HEK293 (cell line): Measurements from ENCODE around the gene LRCH1.

ENCODE experiments used
- GFI1B ChIP-seq: fragments of 450-650 bp; formaldehyde crosslinking; IDR thresholded peaks from 2 replicates; pipeline ENCODE4 v1.5.1; 2016; ENCODE audit warnings: missing biosample characterization, missing genetic modification characterization
- HOXD13 ChIP-seq: sonication (generic); formaldehyde crosslinking; IDR thresholded peaks from 2 replicates; pipeline ENCODE4 v1.8.0; 2022; ENCODE audit warnings: missing genetic modification reagents, borderline replicate concordance
- KLF8 ChIP-seq: fragments of 450-650 bp; formaldehyde crosslinking; IDR thresholded peaks from 2 replicates; pipeline ENCODE4 v1.5.1; 2016; ENCODE audit warnings: missing biosample characterization, missing genetic modification characterization
- SP3 ChIP-seq: fragments of 450-650 bp; formaldehyde crosslinking; IDR thresholded peaks from 2 replicates; pipeline ENCODE4 v1.5.1; 2016; ENCODE audit warnings: missing biosample characterization, missing genetic modification characterization
- TRIM28 ChIP-seq: IDR thresholded peaks from 2 replicates; pipeline ENCODE4 v1.6.1; 2011; ENCODE audit warnings: low read length, control low read depth, borderline replicate concordance
- YY1 ChIP-seq: fragments of 450-650 bp; formaldehyde crosslinking; IDR thresholded peaks from 2 replicates; pipeline ENCODE4 v1.5.1; 2018; ENCODE audit warnings: missing biosample characterization, missing genetic modification characterization
- ZBTB48 ChIP-seq: fragments of 450-650 bp; formaldehyde crosslinking; IDR thresholded peaks from 2 replicates; pipeline ENCODE4 v1.5.1; 2016; ENCODE audit warnings: missing biosample characterization, missing genetic modification characterization
- ZEB2 ChIP-seq: fragments of 450-650 bp; formaldehyde crosslinking; IDR thresholded peaks from 2 replicates; pipeline ENCODE4 v1.5.1; 2016; ENCODE audit warnings: missing biosample characterization, missing genetic modification characterization
- ZIC2 ChIP-seq: fragments of 450-650 bp; formaldehyde crosslinking; IDR thresholded peaks from 2 replicates; pipeline ENCODE4 v1.5.1; 2016; ENCODE audit warnings: missing biosample characterization, missing genetic modification characterization
- ZNF112 ChIP-seq: fragments of 450-650 bp; formaldehyde crosslinking; IDR thresholded peaks from 2 replicates; pipeline ENCODE4 v1.5.0; 2017; ENCODE audit warnings: missing biosample characterization, missing genetic modification characterization
- ZNF175 ChIP-seq: fragments of 450-650 bp; formaldehyde crosslinking; IDR thresholded peaks from 2 replicates; pipeline ENCODE4 v1.5.1; 2016; ENCODE audit warnings: missing biosample characterization, missing genetic modification characterization
- ZNF19 ChIP-seq: fragments of 450-650 bp; formaldehyde crosslinking; IDR thresholded peaks from 2 replicates; pipeline ENCODE4; 2016; ENCODE audit warnings: missing biosample characterization, missing genetic modification characterization, low read depth
- ZNF2 ChIP-seq: fragments of 450-650 bp; formaldehyde crosslinking; IDR thresholded peaks from 2 replicates; pipeline ENCODE4 v1.5.1; 2016; ENCODE audit warnings: missing biosample characterization, missing genetic modification characterization
- ZNF23 ChIP-seq: fragments of 450-650 bp; formaldehyde crosslinking; IDR thresholded peaks from 2 replicates; pipeline ENCODE4 v1.5.1; 2016; ENCODE audit warnings: missing biosample characterization, missing genetic modification characterization, borderline replicate concordance
- ZNF24 ChIP-seq: fragments of 450-650 bp; formaldehyde crosslinking; IDR thresholded peaks from 2 replicates; pipeline ENCODE4 v1.5.1; 2016; ENCODE audit warnings: missing biosample characterization, missing genetic modification characterization
- ZNF302 ChIP-seq: fragments of 450-650 bp; formaldehyde crosslinking; IDR thresholded peaks from 2 replicates; pipeline ENCODE4 v1.5.1; 2016; ENCODE audit warnings: missing biosample characterization, missing genetic modification characterization, low read depth
- ZNF404 ChIP-seq: fragments of 450-650 bp; formaldehyde crosslinking; IDR thresholded peaks from 2 replicates; pipeline ENCODE4 v1.5.1; 2017; ENCODE audit warnings: missing biosample characterization, missing genetic modification characterization
- ZNF501 ChIP-seq: fragments of 450-650 bp; formaldehyde crosslinking; IDR thresholded peaks from 2 replicates; pipeline ENCODE4 v1.5.1; 2016; ENCODE audit warnings: missing biosample characterization, missing genetic modification characterization
- ZNF514 ChIP-seq: fragments of 450-650 bp; formaldehyde crosslinking; IDR thresholded peaks from 2 replicates; pipeline ENCODE4 v1.5.1; 2016; ENCODE audit warnings: missing biosample characterization, missing genetic modification characterization
- ZNF544 ChIP-seq: fragments of 450-650 bp; formaldehyde crosslinking; IDR thresholded peaks from 2 replicates; pipeline ENCODE4 v1.5.0; 2017; ENCODE audit warnings: missing biosample characterization, missing genetic modification characterization
- ZNF624 ChIP-seq: fragments of 450-650 bp; formaldehyde crosslinking; IDR thresholded peaks from 2 replicates; pipeline ENCODE4 v1.5.1; 2017; ENCODE audit warnings: missing biosample characterization, missing genetic modification characterization
- ZNF768 ChIP-seq: fragments of 450-650 bp; formaldehyde crosslinking; IDR thresholded peaks from 2 replicates; pipeline ENCODE4 v1.5.1; 2018; ENCODE audit warnings: missing biosample characterization, mild to moderate bottlenecking, missing genetic modification characterization
- ZSCAN16 ChIP-seq: fragments of 450-650 bp; formaldehyde crosslinking; IDR thresholded peaks from 2 replicates; pipeline ENCODE4 v1.5.1; 2016; ENCODE audit warnings: missing biosample characterization, missing genetic modification characterization
- TF ChIP-seq, protein P1 (sequence below): fragments of 450-650 bp; formaldehyde crosslinking; IDR thresholded peaks from 2 replicates; pipeline ENCODE4 v1.5.1; 2016; ENCODE audit warnings: missing biosample characterization, missing genetic modification characterization
- TF ChIP-seq, protein P2 (sequence below): fragments of 450-650 bp; formaldehyde crosslinking; IDR thresholded peaks from 2 replicates; pipeline ENCODE4 v1.5.1; 2017; ENCODE audit warnings: missing biosample characterization, missing genetic modification characterization
- TF ChIP-seq, protein P3 (sequence below): fragments of 450-650 bp; formaldehyde crosslinking; conservative IDR thresholded peaks from 2 replicates; pipeline ENCODE4 v1.5.1; 2016; ENCODE audit warnings: low read depth, missing biosample characterization, missing genetic modification characterization
- TF ChIP-seq, protein P4 (sequence below): fragments of 450-650 bp; formaldehyde crosslinking; IDR thresholded peaks from 2 replicates; pipeline ENCODE4 v1.5.1; 2016; ENCODE audit warnings: missing biosample characterization, missing genetic modification characterization
- TF ChIP-seq, protein P5 (sequence below): fragments of 450-650 bp; formaldehyde crosslinking; IDR thresholded peaks from 2 replicates; pipeline ENCODE4 v1.5.1; 2016; ENCODE audit warnings: missing biosample characterization, missing genetic modification characterization
- TF ChIP-seq, protein P6 (sequence below): fragments of 450-650 bp; formaldehyde crosslinking; IDR thresholded peaks from 2 replicates; pipeline ENCODE4 v1.5.1; 2016; ENCODE audit warnings: missing biosample characterization, missing genetic modification characterization

Gene LRCH1

DNA sequence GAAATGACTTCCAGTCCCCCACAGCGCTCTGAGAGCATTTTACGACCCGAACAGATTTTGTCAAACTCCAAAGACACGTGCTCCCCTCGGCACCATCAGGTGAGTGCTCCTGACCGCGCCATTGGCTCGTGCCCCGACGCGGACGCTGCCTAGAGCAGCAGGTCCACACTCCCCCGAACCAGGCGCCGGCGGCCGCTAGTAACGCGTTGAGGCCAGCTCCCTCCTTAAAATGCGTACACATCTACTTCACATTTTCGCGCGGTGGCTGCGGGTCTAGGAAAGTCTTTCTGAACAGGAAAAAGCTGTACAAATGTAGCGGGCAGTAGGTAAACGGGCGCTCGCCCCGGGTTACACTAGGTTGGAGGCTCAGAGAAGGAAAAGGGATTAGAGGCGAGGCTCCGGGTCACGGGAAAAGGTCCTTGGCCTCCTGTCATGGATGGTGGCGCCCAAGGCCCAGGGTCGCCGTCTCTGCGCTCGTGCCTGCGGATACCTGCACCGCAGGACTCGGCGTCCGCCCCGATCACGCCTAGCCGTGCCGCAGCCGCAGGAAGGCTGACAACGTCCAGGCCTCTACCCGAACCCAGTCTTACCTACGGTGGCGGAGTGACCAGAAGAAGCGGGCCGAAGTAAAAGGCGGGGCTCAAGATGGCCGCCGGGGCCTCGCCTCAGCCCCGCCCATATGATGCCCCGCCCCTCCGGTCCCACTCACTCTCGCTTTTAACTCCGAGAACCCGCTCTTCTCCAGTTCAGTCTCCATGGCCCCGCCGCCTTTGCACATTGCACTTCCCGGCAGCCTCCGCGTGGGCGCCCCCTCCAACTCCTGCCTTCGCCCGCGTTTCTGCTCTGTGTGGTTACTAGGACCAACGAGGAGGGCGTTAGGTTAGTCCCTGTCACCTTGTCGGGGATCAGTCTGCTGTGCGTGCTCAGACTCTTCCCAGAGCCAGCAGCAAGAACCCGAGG, 243.8 kb downstream of the LRCH1 start, which contains the start of gene ESD (continued):
- peak; percentile 72; the same call in 1 of the 2 replicates for TF ChIP-seq ZNF501
- TF ChIP-seq, protein P1, sequence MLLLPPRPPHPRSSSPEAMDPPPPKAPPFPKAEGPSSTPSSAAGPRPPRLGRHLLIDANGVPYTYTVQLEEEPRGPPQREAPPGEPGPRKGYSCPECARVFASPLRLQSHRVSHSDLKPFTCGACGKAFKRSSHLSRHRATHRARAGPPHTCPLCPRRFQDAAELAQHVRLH (tag by site-specific recombination) = no peak
- TF ChIP-seq, protein P2, sequence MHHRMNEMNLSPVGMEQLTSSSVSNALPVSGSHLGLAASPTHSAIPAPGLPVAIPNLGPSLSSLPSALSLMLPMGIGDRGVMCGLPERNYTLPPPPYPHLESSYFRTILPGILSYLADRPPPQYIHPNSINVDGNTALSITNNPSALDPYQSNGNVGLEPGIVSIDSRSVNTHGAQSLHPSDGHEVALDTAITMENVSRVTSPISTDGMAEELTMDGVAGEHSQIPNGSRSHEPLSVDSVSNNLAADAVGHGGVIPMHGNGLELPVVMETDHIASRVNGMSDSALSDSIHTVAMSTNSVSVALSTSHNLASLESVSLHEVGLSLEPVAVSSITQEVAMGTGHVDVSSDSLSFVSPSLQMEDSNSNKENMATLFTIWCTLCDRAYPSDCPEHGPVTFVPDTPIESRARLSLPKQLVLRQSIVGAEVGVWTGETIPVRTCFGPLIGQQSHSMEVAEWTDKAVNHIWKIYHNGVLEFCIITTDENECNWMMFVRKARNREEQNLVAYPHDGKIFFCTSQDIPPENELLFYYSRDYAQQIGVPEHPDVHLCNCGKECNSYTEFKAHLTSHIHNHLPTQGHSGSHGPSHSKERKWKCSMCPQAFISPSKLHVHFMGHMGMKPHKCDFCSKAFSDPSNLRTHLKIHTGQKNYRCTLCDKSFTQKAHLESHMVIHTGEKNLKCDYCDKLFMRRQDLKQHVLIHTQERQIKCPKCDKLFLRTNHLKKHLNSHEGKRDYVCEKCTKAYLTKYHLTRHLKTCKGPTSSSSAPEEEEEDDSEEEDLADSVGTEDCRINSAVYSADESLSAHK (tag by site-specific recombination) = no peak; the same call in none of the 2 replicates
- TF ChIP-seq ZNF302 (tag by site-specific recombination) = no peak
- TF ChIP-seq KLF8 (tag by site-specific recombination) = peak; percentile 86
- no peak for TF ChIP-seq ZNF23
- no peak for TF ChIP-seq ZBTB48 (tag by site-specific recombination)
- TF ChIP-seq YY1 (tag by site-specific recombination) = peak; percentile 93
- no peak for TF ChIP-seq ZNF544
- TF ChIP-seq ZNF404 (tag by site-specific recombination) = no peak
- TF ChIP-seq ZNF624 (tag by site-specific recombination) = no peak
- TF ChIP-seq SP3 (tag by site-specific recombination) = peak; percentile 81
- TF ChIP-seq ZIC2 (tag by site-specific recombination) = no peak
- TF ChIP-seq TRIM28 = no peak
- no peak for TF ChIP-seq ZNF112 (tag by site-specific recombination)
- TF ChIP-seq, protein P3, sequence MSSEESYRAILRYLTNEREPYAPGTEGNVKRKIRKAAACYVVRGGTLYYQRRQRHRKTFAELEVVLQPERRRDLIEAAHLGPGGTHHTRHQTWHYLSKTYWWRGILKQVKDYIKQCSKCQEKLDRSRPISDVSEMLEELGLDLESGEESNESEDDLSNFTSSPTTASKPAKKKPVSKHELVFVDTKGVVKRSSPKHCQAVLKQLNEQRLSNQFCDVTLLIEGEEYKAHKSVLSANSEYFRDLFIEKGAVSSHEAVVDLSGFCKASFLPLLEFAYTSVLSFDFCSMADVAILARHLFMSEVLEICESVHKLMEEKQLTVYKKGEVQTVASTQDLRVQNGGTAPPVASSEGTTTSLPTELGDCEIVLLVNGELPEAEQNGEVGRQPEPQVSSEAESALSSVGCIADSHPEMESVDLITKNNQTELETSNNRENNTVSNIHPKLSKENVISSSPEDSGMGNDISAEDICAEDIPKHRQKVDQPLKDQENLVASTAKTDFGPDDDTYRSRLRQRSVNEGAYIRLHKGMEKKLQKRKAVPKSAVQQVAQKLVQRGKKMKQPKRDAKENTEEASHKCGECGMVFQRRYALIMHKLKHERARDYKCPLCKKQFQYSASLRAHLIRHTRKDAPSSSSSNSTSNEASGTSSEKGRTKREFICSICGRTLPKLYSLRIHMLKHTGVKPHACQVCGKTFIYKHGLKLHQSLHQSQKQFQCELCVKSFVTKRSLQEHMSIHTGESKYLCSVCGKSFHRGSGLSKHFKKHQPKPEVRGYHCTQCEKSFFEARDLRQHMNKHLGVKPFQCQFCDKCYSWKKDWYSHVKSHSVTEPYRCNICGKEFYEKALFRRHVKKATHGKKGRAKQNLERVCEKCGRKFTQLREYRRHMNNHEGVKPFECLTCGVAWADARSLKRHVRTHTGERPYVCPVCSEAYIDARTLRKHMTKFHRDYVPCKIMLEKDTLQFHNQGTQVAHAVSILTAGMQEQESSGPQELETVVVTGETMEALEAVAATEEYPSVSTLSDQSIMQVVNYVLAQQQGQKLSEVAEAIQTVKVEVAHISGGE = 0 out of 2 replicates have a peak, but pooled peaks have one; percentile 6
- TF ChIP-seq, protein P4, sequence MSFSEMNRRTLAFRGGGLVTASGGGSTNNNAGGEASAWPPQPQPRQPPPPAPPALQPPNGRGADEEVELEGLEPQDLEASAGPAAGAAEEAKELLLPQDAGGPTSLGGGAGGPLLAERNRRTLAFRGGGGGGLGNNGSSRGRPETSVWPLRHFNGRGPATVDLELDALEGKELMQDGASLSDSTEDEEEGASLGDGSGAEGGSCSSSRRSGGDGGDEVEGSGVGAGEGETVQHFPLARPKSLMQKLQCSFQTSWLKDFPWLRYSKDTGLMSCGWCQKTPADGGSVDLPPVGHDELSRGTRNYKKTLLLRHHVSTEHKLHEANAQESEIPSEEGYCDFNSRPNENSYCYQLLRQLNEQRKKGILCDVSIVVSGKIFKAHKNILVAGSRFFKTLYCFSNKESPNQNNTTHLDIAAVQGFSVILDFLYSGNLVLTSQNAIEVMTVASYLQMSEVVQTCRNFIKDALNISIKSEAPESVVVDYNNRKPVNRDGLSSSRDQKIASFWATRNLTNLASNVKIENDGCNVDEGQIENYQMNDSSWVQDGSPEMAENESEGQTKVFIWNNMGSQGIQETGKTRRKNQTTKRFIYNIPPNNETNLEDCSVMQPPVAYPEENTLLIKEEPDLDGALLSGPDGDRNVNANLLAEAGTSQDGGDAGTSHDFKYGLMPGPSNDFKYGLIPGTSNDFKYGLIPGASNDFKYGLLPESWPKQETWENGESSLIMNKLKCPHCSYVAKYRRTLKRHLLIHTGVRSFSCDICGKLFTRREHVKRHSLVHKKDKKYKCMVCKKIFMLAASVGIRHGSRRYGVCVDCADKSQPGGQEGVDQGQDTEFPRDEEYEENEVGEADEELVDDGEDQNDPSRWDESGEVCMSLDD = peak; percentile 46; the same call in 1 of the 2 replicates
- no peak for TF ChIP-seq ZNF175 (tag by site-specific recombination)
- no peak for TF ChIP-seq GFI1B
- no peak for TF ChIP-seq HOXD13 (CRISPR knock-in tag)
- peak; percentile 73; the same call in 1 of the 2 replicates for TF ChIP-seq ZNF2
- TF ChIP-seq ZNF19 (tag by site-specific recombination) = no peak
- TF ChIP-seq, protein P5, sequence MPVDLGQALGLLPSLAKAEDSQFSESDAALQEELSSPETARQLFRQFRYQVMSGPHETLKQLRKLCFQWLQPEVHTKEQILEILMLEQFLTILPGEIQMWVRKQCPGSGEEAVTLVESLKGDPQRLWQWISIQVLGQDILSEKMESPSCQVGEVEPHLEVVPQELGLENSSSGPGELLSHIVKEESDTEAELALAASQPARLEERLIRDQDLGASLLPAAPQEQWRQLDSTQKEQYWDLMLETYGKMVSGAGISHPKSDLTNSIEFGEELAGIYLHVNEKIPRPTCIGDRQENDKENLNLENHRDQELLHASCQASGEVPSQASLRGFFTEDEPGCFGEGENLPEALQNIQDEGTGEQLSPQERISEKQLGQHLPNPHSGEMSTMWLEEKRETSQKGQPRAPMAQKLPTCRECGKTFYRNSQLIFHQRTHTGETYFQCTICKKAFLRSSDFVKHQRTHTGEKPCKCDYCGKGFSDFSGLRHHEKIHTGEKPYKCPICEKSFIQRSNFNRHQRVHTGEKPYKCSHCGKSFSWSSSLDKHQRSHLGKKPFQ = peak; percentile 74
- no peak for TF ChIP-seq ZNF768 (tag by site-specific recombination)
- no peak for TF ChIP-seq ZSCAN16
- TF ChIP-seq, protein P6, sequence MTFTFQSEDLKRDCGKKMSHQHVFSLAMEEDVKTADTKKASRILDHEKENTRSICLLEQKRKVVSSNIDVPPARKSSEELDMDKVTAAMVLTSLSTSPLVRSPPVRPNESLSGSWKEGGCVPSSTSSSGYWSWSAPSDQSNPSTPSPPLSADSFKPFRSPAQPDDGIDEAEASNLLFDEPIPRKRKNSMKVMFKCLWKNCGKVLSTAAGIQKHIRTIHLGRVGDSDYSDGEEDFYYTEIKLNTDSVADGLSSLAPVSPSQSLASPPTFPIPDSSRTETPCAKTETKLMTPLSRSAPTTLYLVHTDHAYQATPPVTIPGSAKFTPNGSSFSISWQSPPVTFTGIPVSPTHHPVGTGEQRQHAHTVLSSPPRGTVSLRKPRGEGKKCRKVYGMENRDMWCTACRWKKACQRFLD = no peak
- no peak for TF ChIP-seq ZNF514
- peak; percentile 17; the same call in 1 of the 2 replicates for TF ChIP-seq ZEB2
- no peak for TF ChIP-seq ZNF24 (tag by site-specific recombination)
